Measurements from ENCODE around the gene SMAP1. TPM values are rescaled to one million over a fixed set of nuclear protein-coding genes. Genes with fewer than 3 reads are reported as not detected.
A peak's percentile ranks its signal among the peaks of the same experiment; 100 is the strongest.

SMAP1 gene
- total RNA-seq, 2 donors from 2014 or later, result 36.6 to 49.4 TPM

DNA sequence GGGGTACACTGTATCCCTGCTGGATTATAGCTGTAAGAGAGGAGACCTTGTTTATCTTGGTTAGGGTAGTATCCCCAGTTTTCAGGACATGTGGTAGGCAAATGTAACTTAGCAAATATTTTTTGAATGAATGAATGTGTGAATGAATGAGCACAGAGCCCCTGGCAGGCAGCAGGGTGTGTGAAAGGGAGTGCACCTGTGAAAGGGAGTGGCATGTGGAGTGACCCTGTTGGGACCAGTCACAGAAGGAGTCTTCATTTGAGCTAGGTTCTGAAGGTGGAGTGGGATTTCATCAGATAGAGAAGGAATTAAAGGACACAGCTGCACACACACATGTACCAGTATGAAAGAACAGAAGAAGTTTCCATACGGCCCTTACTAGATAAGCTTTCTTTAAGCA, 4.9 kb downstream of the SMAP1 start:
- peaks cover 43% of the 10 kb centered on the region for H3K4me1 Mint-ChIP-seq
- DNase-seq, result no peak
- H3K9me3 ChIP-seq (ENCODE audit: control insufficient read depth, low read length), result peaks cover 4% of the 10 kb centered on the region
- TF ChIP-seq, protein P1, sequence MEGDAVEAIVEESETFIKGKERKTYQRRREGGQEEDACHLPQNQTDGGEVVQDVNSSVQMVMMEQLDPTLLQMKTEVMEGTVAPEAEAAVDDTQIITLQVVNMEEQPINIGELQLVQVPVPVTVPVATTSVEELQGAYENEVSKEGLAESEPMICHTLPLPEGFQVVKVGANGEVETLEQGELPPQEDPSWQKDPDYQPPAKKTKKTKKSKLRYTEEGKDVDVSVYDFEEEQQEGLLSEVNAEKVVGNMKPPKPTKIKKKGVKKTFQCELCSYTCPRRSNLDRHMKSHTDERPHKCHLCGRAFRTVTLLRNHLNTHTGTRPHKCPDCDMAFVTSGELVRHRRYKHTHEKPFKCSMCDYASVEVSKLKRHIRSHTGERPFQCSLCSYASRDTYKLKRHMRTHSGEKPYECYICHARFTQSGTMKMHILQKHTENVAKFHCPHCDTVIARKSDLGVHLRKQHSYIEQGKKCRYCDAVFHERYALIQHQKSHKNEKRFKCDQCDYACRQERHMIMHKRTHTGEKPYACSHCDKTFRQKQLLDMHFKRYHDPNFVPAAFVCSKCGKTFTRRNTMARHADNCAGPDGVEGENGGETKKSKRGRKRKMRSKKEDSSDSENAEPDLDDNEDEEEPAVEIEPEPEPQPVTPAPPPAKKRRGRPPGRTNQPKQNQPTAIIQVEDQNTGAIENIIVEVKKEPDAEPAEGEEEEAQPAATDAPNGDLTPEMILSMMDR (conservative IDR thresholded peaks at IDR 0.05), result no peak
- peaks cover 13% of the 10 kb centered on the region for H3K4me1 ChIP-seq (ENCODE audit: control insufficient read depth, insufficient read depth, low read length)
- no peaks in the 10 kb centered on the region for H3K27me3 ChIP-seq (ENCODE audit: control insufficient read depth, insufficient read depth, low read length, poor library complexity, severe bottlenecking)
- no peak overlapping the region for H3K9ac ChIP-seq (ENCODE audit: extremely low read depth, low read length, poor library complexity, severe bottlenecking)
- no peaks in the 10 kb centered on the region for H3K27me3 Mint-ChIP-seq (ENCODE audit: insufficient read depth)
- H3K4me3 Mint-ChIP-seq, result no peak overlapping the region
- peaks cover 5% of the 10 kb centered on the region for H3K36me3 ChIP-seq (ENCODE audit: control insufficient read depth, insufficient read depth, low read length)
- H3K9me3 Mint-ChIP-seq, result peaks cover 9% of the 10 kb centered on the region
- H3K27ac ChIP-seq (ENCODE audit: low read depth, low read length), result no peak overlapping the region
- H3K36me3 Mint-ChIP-seq (ENCODE audit: low read depth), result peaks cover 7% of the 10 kb centered on the region
- peak overlapping the region; percentile 27 for H3K27ac Mint-ChIP-seq
- peak overlapping the region; percentile 92 for H3K4me3 ChIP-seq (ENCODE audit: low read length)
- WGBS, 2 experiments (ENCODE audit: insufficient coverage in 1 of 2, insufficient read length in 1 of 2), result 70 to 96% methylated on average over 1 of the region's 1 CpG

DNA sequence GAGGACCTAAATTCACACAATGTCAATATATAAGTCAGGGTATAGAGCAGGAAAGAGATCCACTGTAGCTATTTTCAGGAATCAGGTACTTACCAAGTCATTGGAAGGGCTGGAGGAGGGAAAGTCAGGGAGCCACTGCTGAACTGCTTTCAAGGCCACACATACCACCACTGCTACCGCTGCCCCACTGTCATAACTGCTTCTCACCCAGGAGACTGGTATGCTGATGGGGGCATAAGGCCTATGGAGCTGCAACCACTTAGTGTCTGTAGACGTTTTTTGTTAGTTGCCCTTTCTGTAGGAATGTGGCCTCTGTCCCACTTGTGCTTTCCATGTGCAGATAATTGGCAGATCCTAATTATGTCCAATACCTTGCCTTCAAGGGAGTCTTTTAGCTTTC, 5.4 kb downstream of the SMAP1 start:
- H3K4me3 Mint-ChIP-seq, result no peak overlapping the region
- H3K9me3 Mint-ChIP-seq, result peaks cover 11% of the 10 kb centered on the region
- DNase-seq, result no peak

DNA sequence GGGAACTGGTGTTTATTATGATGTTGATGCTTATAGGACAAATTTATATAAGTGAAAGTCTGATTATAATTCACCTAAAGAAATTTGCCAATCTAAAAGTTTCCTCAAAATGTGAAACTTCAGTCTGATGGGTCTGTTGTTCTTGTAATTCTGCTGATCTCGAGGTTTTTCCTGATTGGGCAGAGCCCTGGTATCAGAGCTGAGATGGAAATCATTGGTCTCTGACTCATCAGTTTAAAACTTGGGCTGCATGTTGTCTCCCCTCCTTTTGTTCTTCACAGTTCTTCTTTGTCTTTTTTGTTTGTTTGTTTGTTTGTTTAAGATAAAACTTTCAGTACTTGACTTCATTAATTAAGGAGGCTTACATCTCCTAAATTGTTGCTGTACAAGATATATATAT, 5.9 kb downstream of the SMAP1 start:
- DNase-seq, result peak; percentile 63
- peaks cover 14% of the 10 kb centered on the region for H3K9me3 Mint-ChIP-seq
- peaks cover 2% of the 10 kb centered on the region for H3K27me3 Mint-ChIP-seq (ENCODE audit: insufficient read depth)
- 60 to 62% methylated on average over 1 of the region's 1 CpG for WGBS, 2 experiments (ENCODE audit: insufficient coverage in 1 of 2, insufficient read length in 1 of 2)
- no peak overlapping the region for H3K9ac ChIP-seq (ENCODE audit: extremely low read depth, low read length, poor library complexity, severe bottlenecking)
- peaks cover 13% of the 10 kb centered on the region for H3K4me1 ChIP-seq (ENCODE audit: control insufficient read depth, insufficient read depth, low read length)
- H3K36me3 ChIP-seq (ENCODE audit: control insufficient read depth, insufficient read depth, low read length), result peaks cover 5% of the 10 kb centered on the region
- no peak overlapping the region for H3K4me3 Mint-ChIP-seq
- peak overlapping the region; percentile 70 for H3K4me3 ChIP-seq (ENCODE audit: low read length)
- H3K27ac Mint-ChIP-seq, result peak overlapping the region; percentile 42
- no peaks in the 10 kb centered on the region for H3K27me3 ChIP-seq (ENCODE audit: control insufficient read depth, insufficient read depth, low read length, poor library complexity, severe bottlenecking)
- TF ChIP-seq, protein P1 (conservative IDR thresholded peaks at IDR 0.05), result no peak
- H3K4me1 Mint-ChIP-seq, result peaks cover 42% of the 10 kb centered on the region
- no peak overlapping the region for H3K27ac ChIP-seq (ENCODE audit: low read depth, low read length)
- H3K9me3 ChIP-seq (ENCODE audit: control insufficient read depth, low read length), result peaks cover 15% of the 10 kb centered on the region
- peaks cover 12% of the 10 kb centered on the region for H3K36me3 Mint-ChIP-seq (ENCODE audit: low read depth)

More for the DNA sequence above, 5.4 kb downstream of the SMAP1 start:
- Histone ChIP-seq H3K9ac (ENCODE audit: extremely low read depth, low read length, poor library complexity, severe bottlenecking) (no peak overlapping the region), H3K27ac (ENCODE audit: low read depth, low read length) (no peak overlapping the region), H3K9me3 (ENCODE audit: control insufficient read depth, low read length) (peaks cover 9% of the 10 kb centered on the region), H3K4me1 (ENCODE audit: control insufficient read depth, insufficient read depth, low read length) (peaks cover 13% of the 10 kb centered on the region), H3K36me3 (ENCODE audit: control insufficient read depth, insufficient read depth, low read length) (peaks cover 5% of the 10 kb centered on the region), H3K4me3 (ENCODE audit: low read length) (peak overlapping the region; percentile 70), H3K27me3 (ENCODE audit: control insufficient read depth, insufficient read depth, low read length, poor library complexity, severe bottlenecking) (no peaks in the 10 kb centered on the region)
- WGBS, 2 experiments (ENCODE audit: insufficient coverage in 1 of 2, insufficient read length in 1 of 2), result 55 to 74% methylated on average over 2 of the region's 2 CpGs
- Mint-ChIP-seq H3K4me1 (peaks cover 43% of the 10 kb centered on the region), H3K27ac (peak overlapping the region; percentile 27), H3K36me3 (ENCODE audit: low read depth) (peaks cover 7% of the 10 kb centered on the region), H3K27me3 (ENCODE audit: insufficient read depth) (no peaks in the 10 kb centered on the region)
- TF ChIP-seq, protein P1 (conservative IDR thresholded peaks at IDR 0.05), result no peak

Data from endodermal cell (in vitro differentiated cells).